ENCODE results near the gene C10orf71.

The C10orf71 gene

DNA sequence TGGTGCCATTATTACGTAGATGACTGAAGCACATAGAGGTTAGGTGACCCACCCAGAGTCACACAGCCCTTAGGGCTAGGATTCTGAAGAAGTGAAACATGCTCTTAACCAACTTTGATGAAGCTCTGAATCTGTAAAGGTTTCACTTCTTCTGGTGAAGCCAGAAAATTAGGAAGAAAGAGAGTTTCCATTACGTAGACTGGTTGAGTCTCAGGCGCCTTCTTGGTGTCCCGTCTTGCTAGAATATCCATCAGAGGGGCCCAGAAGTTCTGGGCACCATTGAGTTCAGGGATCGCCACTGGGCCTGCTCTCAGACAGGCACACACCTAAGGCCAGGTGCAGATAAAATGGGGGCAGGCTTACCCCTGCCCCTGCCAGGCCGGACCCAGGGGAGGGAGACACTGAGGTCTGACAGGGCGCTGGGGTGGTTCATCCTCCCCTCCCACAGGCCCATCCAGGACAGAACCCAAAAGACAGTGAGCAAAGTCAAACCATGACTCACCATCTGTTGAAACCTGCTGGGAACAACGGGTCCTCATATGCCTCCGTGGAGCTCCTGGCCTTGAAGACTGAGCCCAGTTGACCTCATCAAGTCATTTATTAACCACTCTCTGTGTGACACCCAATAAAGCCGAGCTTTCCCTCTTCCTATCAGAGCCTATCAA, 63.8 kb downstream of the C10orf71 start:
- DNase-seq: no peak

DNA sequence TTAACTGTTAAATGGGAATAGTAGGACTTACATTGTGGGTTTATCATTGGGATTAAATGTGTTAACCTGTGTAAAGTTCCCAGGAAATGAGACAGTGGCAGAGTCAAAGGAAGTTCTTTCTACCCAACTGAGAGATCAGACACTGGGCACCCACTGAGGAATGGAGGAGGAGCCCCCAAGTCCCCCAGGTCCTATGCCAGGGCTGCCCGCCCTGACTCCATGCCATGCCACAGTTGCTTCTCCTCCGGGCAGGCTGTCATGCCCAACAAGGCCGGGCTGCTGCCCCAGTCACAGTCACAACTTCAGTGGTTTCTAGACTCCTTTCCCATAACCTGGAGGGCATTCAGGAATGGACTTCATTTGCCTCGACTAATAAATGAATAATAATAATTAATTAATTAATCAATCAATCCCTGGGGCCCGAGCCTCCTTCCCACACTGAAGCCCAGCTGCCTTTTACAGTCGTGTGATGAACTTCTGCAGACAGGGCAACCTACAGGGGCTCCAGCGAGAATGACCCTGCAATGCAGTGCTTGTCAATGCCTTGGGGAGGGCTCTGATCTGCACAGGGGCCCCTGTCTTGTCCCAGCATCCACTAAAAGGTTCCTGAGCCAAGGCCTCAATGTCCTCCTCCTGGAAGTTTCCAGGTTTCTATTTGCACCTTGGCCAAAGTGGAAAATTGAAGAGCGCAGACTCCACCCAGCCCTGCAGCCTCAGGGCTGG, 64.5 kb downstream of the C10orf71 start:
- DNase-seq: no peak

- DNase-seq: no peak
These were observed 65.1 kb downstream of the C10orf71 start for GRCh38 chr10:49364051-49364450.

- no peak for DNase-seq
These were observed 65.8 kb downstream of the C10orf71 start for GRCh38 chr10:49364747-49365146.

GRCh38 chr10:49365275-49365674, 66.3 kb downstream of the C10orf71 start:
- DNase-seq: no peak

DNA sequence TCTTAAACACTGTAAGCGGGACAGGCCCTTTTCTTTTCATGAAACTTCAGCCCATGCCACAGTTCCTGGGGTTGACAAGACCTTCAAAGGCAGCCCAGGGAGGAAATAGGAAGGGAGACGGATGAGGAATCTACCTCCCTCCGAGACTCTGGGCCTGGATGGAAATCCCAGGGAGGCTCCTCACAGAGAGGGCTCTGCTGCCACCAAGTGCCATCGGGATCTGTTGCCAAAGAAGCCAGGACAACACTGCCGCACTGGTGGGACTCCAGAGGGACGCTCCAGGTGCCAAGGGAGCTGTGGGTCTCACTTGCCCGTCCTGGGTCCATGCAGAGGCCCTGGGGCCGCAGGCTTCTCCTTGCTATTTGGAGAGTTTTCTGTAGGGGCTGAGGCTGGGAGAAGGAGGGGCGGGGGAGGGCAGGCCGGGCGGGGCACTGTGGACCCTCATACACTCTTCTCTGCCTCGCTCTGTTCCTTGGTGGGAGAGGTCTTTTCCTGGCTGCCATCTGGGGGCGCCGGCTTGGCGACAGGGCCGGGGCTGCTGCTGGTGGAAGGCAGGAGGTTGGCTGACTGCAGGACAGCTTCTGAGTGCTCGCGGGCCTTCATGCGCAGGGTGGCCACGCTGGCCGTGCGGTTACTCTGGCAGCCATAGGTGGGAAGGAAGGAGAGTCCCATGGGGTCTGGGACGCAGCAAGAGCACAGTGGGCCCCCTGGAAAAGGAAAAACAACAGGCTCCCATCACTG, 66.9 kb downstream of the C10orf71 start:
- DNase-seq: no peak

- no peak for DNase-seq
These were observed 67.5 kb downstream of the C10orf71 start for GRCh38 chr10:49366460-49366859.

GRCh38 chr10:49367600-49367999, 68.6 kb downstream of the C10orf71 start:
- DNase-seq: no peak

DNA sequence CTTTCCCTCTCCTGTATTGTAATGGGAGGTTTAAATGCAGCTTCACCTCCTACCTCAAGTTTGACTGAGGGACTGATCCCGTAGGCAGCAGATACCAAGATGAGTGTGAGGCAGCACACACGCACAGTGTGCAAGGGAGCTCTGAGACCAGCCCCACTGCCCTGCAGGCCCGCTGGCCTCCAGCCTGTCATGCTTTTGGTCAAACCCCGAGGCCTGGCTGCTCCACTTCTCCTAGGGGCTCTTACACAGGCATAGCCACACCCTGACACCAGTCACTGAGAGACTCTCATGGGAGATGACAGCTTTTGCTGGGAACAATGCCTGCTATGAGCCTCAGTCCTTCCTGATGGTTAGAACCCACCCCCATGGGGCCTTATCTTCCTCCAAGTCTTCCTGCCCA, 69.3 kb downstream of the C10orf71 start:
- DNase-seq: no peak

- DNase-seq: no peak
These were observed 70.5 kb downstream of the C10orf71 start for GRCh38 chr10:49369216-49370162.

- no peak for DNase-seq
These were observed 71.5 kb downstream of the C10orf71 start for GRCh38 chr10:49370326-49371100.

DNA sequence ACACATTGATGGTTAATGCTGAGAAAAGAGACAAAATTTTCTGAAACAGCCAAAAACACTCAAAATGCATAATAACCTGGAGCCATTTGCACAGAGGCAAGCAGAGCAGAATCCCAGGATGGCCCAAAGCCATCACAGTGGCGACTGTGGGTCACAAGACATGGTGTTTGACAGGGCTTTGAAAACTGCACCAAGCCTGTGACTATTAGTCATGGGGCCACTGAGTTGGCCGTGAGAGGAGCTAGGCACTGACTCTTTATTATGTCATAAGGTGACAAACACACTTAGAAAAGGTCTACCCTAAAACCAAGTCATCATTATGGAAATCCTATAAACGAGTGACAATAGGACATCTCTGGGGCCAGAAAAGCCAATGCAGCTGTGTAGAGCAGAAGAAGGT, 73.0 kb downstream of the C10orf71 start:
- DNase-seq: no peak

GRCh38 chr10:49373361-49373760, 74.4 kb downstream of the C10orf71 start:
- DNase-seq: no peak

GRCh38 chr10:49374740-49375139, 75.8 kb downstream of the C10orf71 start:
- DNase-seq: no peak

- no peak for DNase-seq
These were observed 76.6 kb downstream of the C10orf71 start for GRCh38 chr10:49375611-49376010.

Data from 8988T (cell line).